Endothelial cell of umbilical vein (primary cell): ENCODE results near the gene MAGI1. TPM values are rescaled to one million over a fixed set of nuclear protein-coding genes. Genes with fewer than 3 reads are reported as not detected.

ENCODE experiments used
- BruUV-seq: library from RNA; stranded (reverse); fragments of 400-500 nt; replicated peaks from 2 replicates; lab custom pipeline; 2021; lab: Mats Ljungman, UMichigan
- CTCF ChIA-PET: fragments of 300-600, 350-600 bp; sonication (Branson Sonifier 250); formaldehyde crosslinking; loops from one replicate; lab custom pipeline; 2021; ENCODE audit warnings: antibody characterized with exemption, inconsistent platforms; lab: Charles Lee
- POLR2A ChIA-PET: fragments of 300-600, 350-600 bp; sonication (Branson Sonifier 250); formaldehyde crosslinking; loops from one replicate; lab custom pipeline; 2021; ENCODE audit warnings: antibody characterized with exemption, inconsistent platforms; lab: Charles Lee
- DNase-seq: peaks from one replicate; pipeline ENCODE4 v3.0.0-alpha.2; 2011; ENCODE audit warnings: low read depth, low spot score
- FAIRE-seq: peaks from 2 replicates; lab custom pipeline; 2011; peaks lifted over from hg19 to GRCh38; lab: Jason Lieb, UNC
- H2AFZ ChIP-seq: 2 replicates; pipeline ENCODE4 v1.6.0; 2012; ENCODE audit warnings: low read depth, low read length, control low read depth, inconsistent platforms
- H3K27ac ChIP-seq: 2 replicates; pipeline ENCODE4 v1.5.1; 2011; ENCODE audit warnings: low read depth, mild to moderate bottlenecking, control low read depth, low read length, moderate library complexity; ENCODE audit not compliant: insufficient read depth
- H3K27me3 ChIP-seq, 2 experiments: 2 replicates each; pipeline versions ENCODE4 v1.6.0 to v1.6.1; 2011; ENCODE audit warnings: low read length in 2 of 2, mixed read lengths in 1 of 2; ENCODE audit not compliant: control insufficient read depth in 2 of 2, insufficient read depth in 2 of 2
- H3K36me3 ChIP-seq, 2 experiments: 2 replicates in 1 of 2; 3 replicates in 1 of 2; pipeline ENCODE4 v1.5.1; 2011; ENCODE audit warnings: low read length in 2 of 2, mild to moderate bottlenecking in 1 of 2, moderate library complexity in 1 of 2; ENCODE audit not compliant: control insufficient read depth in 2 of 2, insufficient read depth in 2 of 2; ENCODE audit errors: extremely low read depth in 1 of 2
- H3K4me1 ChIP-seq: 3 replicates; pipeline ENCODE4 v1.5.1; 2011; ENCODE audit warnings: mild to moderate bottlenecking, low read length; ENCODE audit not compliant: control insufficient read depth, insufficient read depth; ENCODE audit errors: extremely low read depth
- H3K4me2 ChIP-seq: 2 replicates; pipeline ENCODE4 v1.6.1; 2011; ENCODE audit warnings: low read length, control low read depth, mixed read lengths; ENCODE audit not compliant: insufficient read depth
- H3K4me3 ChIP-seq, 3 experiments: fragments of 200-600 bp in 1 of 3; sonication (generic), shearing (Covaris generic) in 1 of 3; replicated peaks in 1 of 3; 2 replicates each; pipeline ENCODE4 v1.5.1; 2011 to 2016; ENCODE audit warnings: control low read depth in 3 of 3, low read length in 3 of 3, mild to moderate bottlenecking in 2 of 3, inconsistent platforms in 1 of 3, low read depth in 1 of 3, moderate library complexity in 1 of 3; ENCODE audit not compliant: insufficient read depth in 1 of 3
- H3K79me2 ChIP-seq: 2 replicates; pipeline ENCODE4 v1.6.0; 2012; ENCODE audit warnings: low read length, inconsistent platforms; ENCODE audit not compliant: control insufficient read depth, insufficient read depth
- H3K9ac ChIP-seq: replicated peaks from 2 replicates; pipeline ENCODE3; 2011; ENCODE audit warnings: low read length, control low read depth; ENCODE audit not compliant: insufficient read depth; ENCODE audit errors: extremely low read depth
- H3K9me1 ChIP-seq: replicated peaks from 3 replicates; pipeline ENCODE4 v1.6.0; 2011; ENCODE audit warnings: mild to moderate bottlenecking, low read length; ENCODE audit not compliant: control insufficient read depth, insufficient read depth; ENCODE audit errors: extremely low read depth
- H3K9me3 ChIP-seq: replicated peaks from 2 replicates; pipeline ENCODE4 v1.5.1; 2012; ENCODE audit warnings: low read length, inconsistent platforms; ENCODE audit not compliant: control insufficient read depth, insufficient read depth
- H4K20me1 ChIP-seq: replicated peaks from 2 replicates; pipeline ENCODE3; 2011; ENCODE audit warnings: mild to moderate bottlenecking, low read length; ENCODE audit not compliant: control insufficient read depth, insufficient read depth; ENCODE audit errors: extremely low read depth
- EZH2 ChIP-seq: IDR thresholded peaks from 2 replicates; pipeline ENCODE4 v1.6.1; 2012; ENCODE audit warnings: borderline replicate concordance, low read depth, mild to moderate bottlenecking, moderate library complexity, low read length, inconsistent platforms; ENCODE audit not compliant: severe bottlenecking
- FOS ChIP-seq: IDR thresholded peaks from 2 replicates; pipeline ENCODE4 v1.6.1; 2011; ENCODE audit warnings: mild to moderate bottlenecking, low read length, moderate library complexity, borderline replicate concordance; ENCODE audit not compliant: insufficient read depth
- GATA2 ChIP-seq: IDR thresholded peaks from 2 replicates; pipeline ENCODE4 v1.7.0; 2011; ENCODE audit warnings: low read depth, mild to moderate bottlenecking, moderate library complexity, mixed read lengths, low read length; ENCODE audit not compliant: insufficient read length, insufficient read depth
- JUN ChIP-seq: IDR thresholded peaks from 2 replicates; pipeline ENCODE4 v1.6.1; 2011; ENCODE audit warnings: borderline replicate concordance, low read depth; ENCODE audit not compliant: insufficient read length, insufficient read depth
- MYC ChIP-seq: IDR thresholded peaks from one replicate; pipeline ENCODE4 v1.6.1; 2011; ENCODE audit warnings: mild to moderate bottlenecking, low read depth, low read length
- POLR2A ChIP-seq: IDR thresholded peaks from 2 replicates; pipeline ENCODE4 v1.6.1; 2012; ENCODE audit warnings: low read depth, mild to moderate bottlenecking, control low read depth, low read length
- POLR2AphosphoS5 ChIP-seq: IDR thresholded peaks from 2 replicates; pipeline ENCODE4 v1.6.1; 2012; ENCODE audit warnings: low read depth, mild to moderate bottlenecking, control low read depth, low read length, moderate library complexity; ENCODE audit not compliant: insufficient read depth
- dilution Hi-C: fragments of 300-500 bp; cut with MboI; formaldehyde crosslinking; loops from one replicate; pipeline ENCODE4 v1.15.0; 2019; ENCODE audit warnings: low sequenced_read_pairs; ENCODE audit not compliant: extremely low pct_ligation_motif_present
- intact Hi-C: fragments of 100-400 bp; cut with micrococcal nuclease; formaldehyde crosslinking; loops from one replicate; pipeline ENCODE4 v1.10.0; 2022
- polyA plus RNA-seq, 4 experiments: library from polyadenylated mRNA; depleted of rRNA in 3 of 4; stranded (reverse) in 3 of 4; unstranded in 1 of 4; fragments of >200 nt; gene quantifications; 2 replicates each; pipeline versions ENCODE4 v1.2.1 to v1.2.3, GENCODE V29; 2011 to 2012; ENCODE audit warnings: missing spikeins in 1 of 4
- total RNA-seq: library from RNA; stranded (reverse); gene quantifications from 2 replicates; pipeline ENCODE4 v1.2.3, GENCODE V29; 2021
- TF ChIP-seq, protein P1 (sequence below): IDR thresholded peaks from 2 replicates; pipeline ENCODE4 v1.6.1; 2011; ENCODE audit not compliant: insufficient read depth, insufficient read length
- TF ChIP-seq, protein P2 (sequence below), 2 donors: IDR thresholded peaks; 1 replicate in 1 of 2; 2 replicates in 1 of 2; pipeline ENCODE4 v1.5.1; 2011; ENCODE audit warnings: low read length in 2 of 2, mild to moderate bottlenecking in 2 of 2, moderate library complexity in 2 of 2, control low read depth in 1 of 2, inconsistent platforms in 1 of 2, low read depth in 1 of 2; ENCODE audit not compliant: insufficient read depth in 1 of 2; ENCODE audit errors: extremely low read depth in 1 of 2

The MAGI1 gene
- total and polyA plus RNA-seq, 2 donors (not counting 3 experiments of a cell fraction or from before 2014, with no cell fraction given), result 10.1 to 47.9 TPM

DNA sequence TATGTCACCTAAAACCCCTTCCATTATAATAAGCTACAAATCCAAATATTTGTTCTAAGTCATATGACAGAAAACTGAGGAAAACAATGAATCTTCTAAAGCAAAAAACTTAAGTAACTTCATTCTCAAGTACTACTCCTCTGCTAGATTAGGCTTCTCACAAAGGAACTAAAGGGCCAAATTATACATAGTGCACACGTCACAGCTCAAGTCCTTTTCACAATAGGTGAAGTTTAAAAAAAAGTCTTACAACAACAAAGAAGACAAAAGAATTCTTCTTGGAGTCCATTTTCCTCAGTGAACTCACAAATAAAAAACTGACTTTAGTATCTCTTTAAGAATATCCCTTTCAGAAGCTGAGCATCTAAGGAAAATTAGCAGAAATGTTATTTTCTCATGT is 479.9 kb downstream of the MAGI1 start:
- H3K27me3 ChIP-seq, result no peaks in the 10 kb centered on the region
- H3K4me1 ChIP-seq, result peaks cover 3% of the 10 kb centered on the region
- dilution Hi-C loops, result no loop called here
- H3K9ac ChIP-seq, result no peak overlapping the region
- H3K4me2 ChIP-seq, result no peak overlapping the region
- intact Hi-C loops, result no loop called here
- ChIA-PET CTCF (interaction anchor here (0.8 to 2.2 kb wide), 2 partner anchors 11 to 114 kb away, joined by 3 to 11 read pairs; no protein-coding TSS in a partner anchor), POLR2A (no interaction called here)
- no peak overlapping the region for H2AFZ ChIP-seq
- peak; percentile 18 for FAIRE-seq
- no peaks in the 10 kb centered on the region for H3K9me1 ChIP-seq
- no peak for DNase-seq
- no peak for TF ChIP-seq POLR2A
- TF ChIP-seq EZH2, result no peak
- TF ChIP-seq, protein P1, sequence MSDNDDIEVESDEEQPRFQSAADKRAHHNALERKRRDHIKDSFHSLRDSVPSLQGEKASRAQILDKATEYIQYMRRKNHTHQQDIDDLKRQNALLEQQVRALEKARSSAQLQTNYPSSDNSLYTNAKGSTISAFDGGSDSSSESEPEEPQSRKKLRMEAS, result no peak
- TF ChIP-seq, protein P2, sequence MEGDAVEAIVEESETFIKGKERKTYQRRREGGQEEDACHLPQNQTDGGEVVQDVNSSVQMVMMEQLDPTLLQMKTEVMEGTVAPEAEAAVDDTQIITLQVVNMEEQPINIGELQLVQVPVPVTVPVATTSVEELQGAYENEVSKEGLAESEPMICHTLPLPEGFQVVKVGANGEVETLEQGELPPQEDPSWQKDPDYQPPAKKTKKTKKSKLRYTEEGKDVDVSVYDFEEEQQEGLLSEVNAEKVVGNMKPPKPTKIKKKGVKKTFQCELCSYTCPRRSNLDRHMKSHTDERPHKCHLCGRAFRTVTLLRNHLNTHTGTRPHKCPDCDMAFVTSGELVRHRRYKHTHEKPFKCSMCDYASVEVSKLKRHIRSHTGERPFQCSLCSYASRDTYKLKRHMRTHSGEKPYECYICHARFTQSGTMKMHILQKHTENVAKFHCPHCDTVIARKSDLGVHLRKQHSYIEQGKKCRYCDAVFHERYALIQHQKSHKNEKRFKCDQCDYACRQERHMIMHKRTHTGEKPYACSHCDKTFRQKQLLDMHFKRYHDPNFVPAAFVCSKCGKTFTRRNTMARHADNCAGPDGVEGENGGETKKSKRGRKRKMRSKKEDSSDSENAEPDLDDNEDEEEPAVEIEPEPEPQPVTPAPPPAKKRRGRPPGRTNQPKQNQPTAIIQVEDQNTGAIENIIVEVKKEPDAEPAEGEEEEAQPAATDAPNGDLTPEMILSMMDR (IDR thresholded peaks at IDR 0.05; ENCODE audit: extremely low read depth in 1 of 2, insufficient read depth in 1 of 2, low read depth in 1 of 2, low read length in 2 of 2), result no peak
- no peak for TF ChIP-seq GATA2
- no peak for TF ChIP-seq MYC
- TF ChIP-seq FOS, result no peak
- TF ChIP-seq JUN, result no peak
- TF ChIP-seq POLR2AphosphoS5, result no peak
- H3K36me3 ChIP-seq, result no peaks in the 10 kb centered on the region
- H4K20me1 ChIP-seq, result peaks cover 2% of the 10 kb centered on the region
- H3K9me3 ChIP-seq, result no peaks in the 10 kb centered on the region
- BruUV-seq, result no TSS peak
- no peak overlapping the region for H3K4me3 ChIP-seq
- H3K79me2 ChIP-seq, result no peaks in the 10 kb centered on the region
- no peak overlapping the region for H3K27ac ChIP-seq
